ENCODE results near the gene SH3RF3.

Gene SH3RF3

DNA sequence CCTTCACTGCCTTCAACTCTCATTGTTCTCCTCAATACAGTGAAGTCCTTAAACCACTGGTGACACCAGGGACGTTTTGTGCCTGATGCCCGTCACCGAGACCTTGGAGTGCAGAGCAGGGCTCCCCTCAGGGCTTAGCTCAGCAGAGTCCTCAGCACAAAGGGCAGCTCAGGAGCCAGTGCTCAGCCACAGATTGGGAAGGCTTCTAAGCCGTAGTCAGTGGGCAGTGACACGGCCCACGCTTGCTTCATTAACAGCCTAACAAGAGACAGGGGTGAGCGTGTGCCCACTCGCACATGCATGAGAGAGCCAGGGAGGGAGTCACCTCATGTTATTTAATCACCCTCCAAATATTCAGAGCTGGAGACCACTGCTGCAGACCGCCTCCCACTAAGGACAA, 137.5 kb downstream of the SH3RF3 start:
- DNase-seq = peak in 1 of 2 donors; percentile 28

DNA sequence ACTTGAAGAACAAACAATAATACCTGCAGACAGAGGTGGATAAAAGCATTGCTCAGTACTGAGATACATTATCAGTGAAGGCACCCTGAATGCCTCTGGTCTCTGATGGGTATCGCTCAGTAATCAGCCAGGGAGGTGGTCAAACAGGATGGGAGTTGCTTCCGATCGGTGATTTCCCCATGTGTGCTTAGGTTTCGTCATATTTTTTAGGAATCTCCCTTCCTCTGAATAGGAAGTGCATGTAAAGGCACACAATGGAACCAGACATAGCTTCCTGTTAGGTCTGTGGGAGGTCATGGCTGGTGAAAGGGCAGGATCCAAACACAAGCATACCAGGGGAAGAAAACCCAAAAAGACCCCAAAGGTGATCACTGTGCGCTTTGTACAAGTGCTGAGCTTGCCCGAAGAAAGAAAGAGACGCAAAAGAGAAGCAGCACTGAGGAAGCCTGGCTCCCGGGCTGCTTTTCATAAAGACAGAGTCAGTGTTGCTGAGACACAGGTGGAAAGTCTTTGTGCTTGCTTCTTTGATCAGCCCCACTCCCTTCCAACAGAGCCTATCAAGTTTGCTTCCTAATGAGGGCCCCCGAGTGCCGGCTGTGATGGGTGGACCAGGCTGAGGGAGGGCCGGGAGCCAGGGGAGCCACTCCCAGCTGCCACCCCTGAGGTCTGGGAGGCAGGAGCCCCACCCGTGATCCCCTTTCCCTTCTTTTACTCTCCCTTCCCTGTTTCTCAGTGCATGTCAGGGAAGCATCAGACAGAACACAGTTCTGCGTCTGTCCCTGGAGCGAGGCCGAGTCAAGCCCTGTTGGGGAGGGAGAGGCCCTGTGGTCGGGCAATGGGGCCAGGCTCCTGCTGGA, 138.2 kb downstream of the SH3RF3 start:
- DNase-seq = peak; percentile 80 to 85

DNA sequence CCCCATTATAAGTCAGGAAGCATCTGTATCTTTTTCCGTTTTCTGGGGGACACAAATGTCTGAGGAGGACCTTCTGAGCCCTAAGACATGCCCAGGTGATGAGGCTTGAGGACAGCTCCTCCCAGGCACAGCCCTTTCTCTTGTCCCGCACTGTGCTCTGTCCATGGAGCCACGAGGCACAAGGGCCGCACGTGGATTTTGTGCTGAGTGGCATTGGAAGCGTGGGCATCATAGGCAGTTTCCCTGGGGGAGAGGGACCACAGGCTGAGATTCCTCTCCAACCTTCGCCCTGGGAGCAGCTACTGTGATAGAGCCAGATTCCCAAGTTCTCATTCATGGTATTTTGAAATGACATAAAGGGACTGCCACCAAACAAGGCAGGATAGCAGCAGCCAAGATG, 139.9 kb downstream of the SH3RF3 start:
- DNase-seq = no peak

DNA sequence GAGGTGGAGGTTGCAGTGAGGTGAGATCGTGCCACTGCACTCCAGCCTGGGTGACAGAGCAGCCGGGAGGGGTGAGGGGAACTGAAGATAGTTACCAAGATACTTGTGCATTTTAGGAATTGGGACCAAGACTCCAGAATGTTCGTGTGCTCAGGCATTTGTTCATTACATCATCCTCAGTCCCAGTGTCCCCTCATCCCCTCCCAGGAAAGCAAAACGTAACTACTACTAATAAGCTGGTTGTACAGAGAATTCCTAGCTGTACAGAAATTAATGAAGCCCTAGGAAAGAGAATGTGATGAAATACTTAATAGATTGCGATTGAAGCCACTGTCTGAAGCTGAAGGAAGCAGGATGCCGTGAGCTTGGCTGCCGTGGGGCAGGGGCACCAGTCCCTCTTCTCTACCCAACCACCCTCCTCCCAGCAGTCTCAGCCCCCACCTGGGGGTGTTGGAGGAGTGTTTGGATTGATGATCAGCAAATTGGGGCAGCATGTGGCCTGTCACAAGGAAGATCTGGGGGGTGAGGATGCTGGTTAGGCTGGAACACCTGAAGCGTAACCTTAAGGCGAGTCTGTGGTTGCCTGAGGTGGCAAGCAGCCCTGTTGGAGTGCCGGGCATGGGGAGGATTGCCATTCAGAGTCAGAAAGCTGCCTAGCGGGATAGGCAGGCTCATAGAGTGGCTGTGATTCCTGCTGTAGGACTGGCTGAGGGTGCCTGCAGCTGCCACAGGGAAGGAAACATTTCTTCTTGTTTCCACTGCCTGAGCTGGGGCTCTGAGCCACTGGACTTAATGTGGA, 140.9 kb downstream of the SH3RF3 start:
- DNase-seq = no peak

DNA sequence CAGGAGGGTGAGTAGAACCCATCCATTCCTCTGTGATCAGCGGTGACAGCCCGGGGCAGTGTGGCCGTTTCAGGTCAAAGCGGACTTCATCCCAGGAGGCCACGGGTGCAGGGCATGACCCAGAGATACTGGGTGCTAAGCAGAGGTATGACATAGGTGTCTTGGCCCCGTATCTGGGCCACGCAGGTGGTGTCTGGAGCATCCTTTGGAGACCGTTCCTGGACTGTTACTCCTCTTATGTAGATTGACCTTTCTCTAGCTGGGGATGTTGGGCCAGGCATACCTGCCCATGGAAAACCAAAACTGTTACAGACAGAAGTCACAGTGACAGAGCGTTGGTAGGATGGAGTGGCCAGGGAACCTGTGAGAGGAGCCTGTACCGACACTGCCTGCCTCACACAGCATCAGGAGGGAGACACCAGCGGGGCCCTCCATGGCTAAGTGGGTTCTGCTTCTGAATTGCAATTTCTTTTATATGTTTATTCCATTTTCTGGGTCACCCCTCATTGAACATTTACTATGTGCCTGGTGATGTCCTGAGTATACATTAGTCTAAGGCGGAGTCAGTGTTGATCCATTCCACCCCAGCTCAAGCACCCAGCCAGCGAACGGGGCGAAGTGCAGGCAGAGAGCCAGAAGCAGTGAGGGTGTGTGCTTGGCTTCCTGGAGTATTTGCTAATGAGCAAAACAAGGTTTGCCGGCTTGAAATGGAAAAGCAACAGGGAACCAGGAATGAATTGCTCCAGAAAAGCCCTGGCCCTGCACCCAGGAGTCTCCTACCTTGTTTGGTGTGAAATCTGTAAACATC, 141.7 kb downstream of the SH3RF3 start:
- no peak for DNase-seq

DNA sequence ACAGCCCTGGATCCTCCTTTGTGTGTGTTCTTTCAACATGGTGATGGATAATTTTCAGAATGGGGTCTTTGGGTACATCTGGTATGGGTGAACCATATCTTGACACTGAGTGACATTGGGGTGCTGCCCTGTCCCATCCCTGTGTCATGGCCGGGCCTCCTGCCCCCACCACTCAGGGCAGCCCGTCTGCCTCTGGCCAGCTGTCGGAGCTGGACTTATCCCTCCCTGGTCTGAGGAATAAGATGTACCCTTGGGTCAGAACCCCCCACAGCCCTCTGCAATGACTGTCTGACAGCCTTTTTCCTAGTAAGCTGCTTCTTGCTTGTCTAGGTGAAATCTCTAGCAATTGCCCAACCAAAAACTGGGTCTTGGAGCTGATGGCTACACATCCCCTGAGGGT, 142.9 kb downstream of the SH3RF3 start:
- DNase-seq = no peak

DNA sequence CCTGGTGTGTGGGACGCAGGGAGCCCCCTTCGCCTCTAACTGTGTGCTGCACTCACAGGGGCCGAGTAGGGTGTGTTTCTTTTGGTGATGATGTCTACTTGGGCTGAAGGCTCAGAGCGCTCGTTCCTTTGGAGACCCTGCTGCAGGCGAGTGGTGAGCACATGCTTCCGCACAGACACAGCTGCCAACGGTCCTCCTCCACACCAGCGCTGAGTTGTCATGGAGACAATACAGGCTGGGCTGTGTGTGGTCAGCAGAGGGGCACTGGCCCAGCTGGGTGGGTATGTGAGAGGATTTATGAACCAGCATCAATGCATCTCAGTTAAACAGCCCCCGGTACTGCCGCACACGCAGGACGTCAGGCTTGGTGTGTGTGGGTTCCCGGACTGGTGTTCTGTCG, 143.5 kb downstream of the SH3RF3 start:
- no peak for DNase-seq

DNA sequence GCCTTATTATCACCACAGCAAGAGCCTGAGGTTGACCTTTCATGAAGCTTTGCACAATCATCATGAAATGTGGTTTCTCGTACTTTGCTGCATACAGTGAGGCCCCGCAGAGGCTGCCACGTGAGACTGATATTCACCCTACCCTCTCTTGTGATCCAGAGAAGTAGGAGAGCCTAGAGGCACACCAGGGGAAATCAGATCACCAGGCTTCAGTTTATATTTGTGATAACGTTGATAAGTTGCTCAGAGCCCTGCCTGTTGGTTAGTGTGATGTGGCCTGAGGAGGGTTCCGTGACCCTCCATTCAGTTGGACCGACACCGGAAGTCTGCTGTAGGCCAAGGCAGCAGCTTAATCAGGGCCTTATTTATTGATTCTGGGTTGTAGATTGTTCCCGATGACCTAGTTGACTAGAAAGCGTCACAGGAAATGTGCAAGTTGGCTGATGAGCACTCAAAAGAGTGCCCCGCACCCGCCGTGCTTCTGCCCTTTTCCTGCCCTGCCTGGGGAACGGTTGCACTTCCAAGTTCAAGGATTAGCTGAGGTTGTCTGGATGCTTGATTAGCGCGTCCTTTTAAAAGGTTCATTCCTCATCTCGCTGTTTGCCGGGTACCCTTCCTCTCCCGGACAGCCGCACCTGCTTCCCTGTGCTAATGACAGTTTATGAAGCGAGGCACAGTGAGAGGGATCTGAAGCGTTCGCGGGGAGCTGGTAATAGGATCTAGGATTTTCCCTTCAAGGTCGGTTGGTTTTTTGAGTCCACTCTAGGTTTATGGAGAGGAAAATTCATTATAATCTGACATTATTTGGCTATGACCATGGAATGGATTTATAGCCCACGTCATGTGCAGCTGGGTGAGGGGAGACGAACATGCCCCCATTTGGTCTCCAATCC, 146.4 kb downstream of the SH3RF3 start:
- peak; percentile 78 to 81 for DNase-seq

DNA sequence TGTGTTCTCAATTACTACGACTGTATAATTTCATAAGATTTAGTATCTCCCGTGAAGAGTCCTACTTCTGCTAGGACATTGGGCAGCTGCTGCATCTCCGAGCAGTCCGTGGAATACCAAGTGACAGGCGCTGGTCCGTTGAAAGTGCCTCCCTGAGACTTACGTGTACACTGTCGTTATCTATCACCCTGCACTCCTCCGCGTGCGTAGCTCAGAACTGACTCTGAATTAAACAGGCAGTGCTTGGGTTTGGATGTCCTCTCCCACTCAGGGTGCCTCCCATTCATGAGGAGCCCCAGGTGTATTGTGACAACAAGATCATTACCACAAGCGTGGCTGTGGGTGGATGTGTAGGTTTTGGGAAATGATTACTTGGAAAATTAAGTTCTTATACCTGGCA, 148.4 kb downstream of the SH3RF3 start:
- DNase-seq = no peak

DNA sequence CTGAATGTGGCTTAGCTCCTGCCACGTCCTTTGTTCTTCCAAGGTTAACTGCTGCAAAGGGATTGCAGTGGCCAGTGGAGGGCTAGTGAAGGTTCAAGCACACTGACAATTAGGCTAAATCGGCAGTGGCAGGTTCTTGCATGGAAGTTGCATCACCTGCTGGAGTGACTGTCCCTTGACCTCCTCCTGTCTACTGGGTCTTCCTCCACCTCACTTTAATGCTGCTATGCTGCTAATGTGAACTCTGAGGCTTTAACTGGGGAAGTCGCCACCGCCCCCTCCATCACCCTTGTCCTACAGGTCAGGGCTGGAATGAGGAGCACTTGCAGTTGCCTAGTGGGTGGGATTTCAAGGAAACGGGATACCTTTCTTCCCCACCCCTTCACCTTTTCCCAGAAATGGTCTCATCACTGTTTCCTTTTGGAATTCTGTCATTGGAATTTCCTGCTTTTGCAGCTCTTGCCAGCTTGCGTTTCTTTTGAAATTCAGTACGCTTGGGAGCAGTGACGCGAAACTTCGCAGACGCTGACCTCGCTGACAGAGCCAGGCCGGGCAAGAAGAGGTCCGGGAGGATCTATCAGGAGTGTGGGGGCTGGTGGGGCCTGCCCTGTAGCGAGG, 150.3 kb downstream of the SH3RF3 start:
- peak; percentile 22 to 46 for DNase-seq

DNA sequence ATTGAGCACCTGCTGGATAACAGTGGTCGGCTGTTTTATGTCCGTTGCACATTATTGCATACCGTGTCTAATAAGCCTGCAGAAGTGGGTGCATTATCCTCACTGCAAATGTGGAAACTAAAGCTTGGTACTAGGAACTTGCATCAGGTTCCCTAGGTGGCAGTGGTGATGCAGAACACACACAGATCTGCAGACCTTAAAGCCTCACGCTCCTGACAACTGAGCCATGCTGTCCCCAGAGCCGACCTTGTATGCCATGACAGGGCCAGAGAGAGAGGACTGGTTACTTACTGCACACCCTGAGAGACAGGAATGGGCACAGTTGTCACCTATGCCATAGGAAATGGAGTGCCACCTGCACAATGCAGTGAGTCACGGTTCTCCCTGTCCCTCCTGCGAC, 151.8 kb downstream of the SH3RF3 start:
- DNase-seq = no peak

DNA sequence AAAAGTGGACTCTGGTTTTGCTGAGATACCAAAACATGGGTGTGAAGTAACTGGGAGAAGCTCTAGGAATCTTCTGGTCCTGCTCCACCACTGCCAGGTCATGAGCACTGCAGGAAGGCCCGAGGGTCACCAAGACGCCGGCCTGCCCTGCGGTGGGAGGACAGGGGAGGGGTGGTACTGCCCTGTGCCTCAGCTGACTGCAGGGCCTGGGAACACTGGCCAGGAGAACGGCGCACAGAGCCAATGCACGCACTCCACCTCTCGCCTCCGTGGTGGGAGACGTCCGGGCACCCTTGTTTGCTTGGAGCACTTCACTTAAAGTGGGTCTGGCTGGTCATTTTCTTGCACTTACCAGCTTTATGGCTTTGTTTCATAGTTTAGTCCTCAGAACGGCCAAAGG, 153.4 kb downstream of the SH3RF3 start:
- DNase-seq = no peak

DNA sequence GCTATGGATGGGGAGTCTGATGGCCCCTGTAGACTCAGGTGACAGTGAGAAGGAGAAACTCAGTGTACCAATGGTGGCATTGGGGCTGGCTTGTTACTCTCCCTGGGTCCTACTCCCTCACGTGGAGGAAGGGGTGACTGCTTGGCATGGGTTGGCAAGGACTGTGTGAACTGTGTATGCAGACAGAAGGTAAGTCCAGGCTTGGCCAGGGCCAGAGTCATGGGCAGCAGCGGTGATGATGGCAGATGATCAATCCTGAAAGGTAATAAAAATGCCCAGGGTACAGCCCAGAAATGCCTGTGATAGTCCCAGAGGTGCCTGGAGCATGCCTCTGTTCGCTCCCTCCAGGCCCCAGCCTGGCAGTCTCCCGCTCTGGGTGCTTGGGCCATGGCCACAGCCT, 153.9 kb downstream of the SH3RF3 start:
- DNase-seq = no peak

DNA sequence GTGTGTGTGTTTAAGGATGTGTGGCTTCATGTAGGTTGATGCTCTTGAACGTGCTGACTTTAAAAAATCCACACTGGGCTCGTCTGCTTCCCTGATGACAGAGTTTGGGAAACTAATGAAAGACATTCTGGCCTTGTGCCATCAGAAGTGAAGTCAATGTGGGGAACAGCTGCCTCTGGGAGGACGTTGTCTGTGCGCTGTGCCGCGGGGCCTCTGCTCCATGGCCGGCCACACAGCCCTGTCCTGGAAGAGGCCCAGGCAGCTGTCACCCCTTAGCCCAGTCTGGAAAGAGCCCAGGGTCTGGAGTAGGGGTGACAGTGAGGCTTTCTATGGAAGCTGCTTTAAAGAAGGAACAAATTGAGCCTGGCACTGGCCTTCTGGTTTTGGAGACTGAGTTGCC, 155.8 kb downstream of the SH3RF3 start:
- peak; percentile 14 to 38 for DNase-seq

DNA sequence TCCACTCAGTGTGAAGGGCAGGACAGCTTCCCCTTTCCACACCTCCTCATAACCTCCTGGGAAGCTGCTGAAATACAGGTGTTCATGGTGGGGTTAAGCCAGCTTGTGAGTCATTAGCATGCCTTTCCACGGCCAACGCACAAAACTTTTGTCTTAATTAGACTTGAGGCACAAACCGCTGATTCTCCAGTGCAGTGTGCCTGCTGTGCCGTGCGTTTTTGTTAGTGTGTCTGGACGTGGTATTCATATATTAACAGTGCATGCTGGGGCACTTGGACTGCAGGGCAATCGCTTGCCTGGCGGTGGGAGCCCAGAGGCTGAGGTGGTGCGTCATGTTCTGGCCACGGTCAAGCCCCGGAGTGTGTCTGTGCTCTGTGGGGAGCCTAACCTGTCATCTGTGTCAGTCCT, 156.2 kb downstream of the SH3RF3 start:
- no peak for DNase-seq

DNA sequence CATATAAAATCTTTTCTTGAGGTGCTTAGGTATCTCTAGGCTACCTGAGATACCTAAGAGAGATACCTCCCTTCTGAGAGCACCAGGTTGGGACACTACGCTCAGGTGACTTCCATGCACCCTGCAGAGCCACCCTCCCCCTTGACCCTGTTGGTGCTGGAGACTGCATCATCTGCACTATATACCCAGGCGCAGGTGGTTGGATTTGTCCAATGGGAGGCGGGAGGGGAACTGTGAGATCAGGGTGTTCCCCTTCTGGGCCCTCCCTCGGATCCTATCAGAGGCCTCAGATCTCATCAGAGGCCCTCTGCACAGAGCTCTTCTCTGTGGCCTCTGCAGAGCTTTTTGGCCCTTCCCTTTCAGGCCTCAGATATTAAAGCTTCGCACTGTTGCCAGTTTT, 158.4 kb downstream of the SH3RF3 start:
- DNase-seq = no peak

DNA sequence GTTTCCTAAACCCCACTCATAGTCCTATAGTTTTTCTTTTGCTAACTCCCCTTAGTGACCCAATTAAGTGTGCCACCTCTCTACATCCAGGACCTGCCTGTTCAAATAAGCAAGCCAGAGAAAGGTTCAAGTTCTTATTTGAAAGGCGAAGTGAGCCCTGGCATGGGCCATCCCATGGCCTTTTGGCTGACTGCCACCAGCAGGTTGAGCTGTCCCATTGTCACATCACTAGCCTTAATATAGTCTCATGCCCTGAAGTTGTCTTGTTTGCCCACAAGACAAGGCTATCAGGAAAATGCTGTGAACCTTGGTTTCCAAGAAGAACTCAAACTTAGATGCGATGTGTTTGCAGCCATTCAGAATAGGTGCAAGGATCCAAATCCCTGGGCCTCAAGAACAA, 158.8 kb downstream of the SH3RF3 start:
- DNase-seq = no peak

DNA sequence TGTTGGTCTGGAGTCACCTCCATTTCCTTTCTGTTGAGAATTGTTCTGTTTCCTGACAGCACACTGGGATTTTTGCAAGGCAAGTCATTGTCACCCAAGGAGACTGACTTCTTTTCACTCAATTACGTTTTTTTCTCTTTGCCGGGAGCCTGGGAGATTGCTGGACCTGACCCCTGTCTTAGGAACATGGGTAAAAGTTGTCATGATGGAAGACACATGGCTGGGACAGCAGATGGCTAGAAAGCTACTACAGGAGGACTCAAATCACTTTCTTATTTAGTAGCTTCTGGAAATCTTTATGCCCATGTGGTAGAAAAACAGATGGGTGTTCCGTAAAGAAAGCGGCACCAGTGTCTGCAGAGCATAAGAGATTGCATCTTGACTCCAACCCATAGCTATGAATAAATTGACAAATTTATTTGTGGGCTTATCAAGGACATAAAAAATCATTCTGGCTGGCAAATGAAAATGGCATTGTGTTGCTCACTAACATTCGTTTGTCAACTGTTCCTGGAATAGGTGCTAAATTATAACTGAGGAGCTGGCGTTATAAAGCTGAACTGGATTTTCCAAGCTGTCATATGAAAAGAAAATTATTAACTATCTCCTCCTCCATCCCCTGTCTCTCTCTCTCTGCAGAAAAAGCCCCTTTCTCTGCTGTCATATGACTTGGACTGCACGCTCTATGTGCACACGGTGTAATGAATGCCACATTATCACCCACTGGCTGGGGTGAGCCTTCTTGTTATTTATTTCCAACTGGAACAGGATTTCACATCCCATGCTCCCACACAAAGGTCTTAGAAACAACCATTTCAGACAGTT, 159.8 kb downstream of the SH3RF3 start:
- no peak for DNase-seq

DNA sequence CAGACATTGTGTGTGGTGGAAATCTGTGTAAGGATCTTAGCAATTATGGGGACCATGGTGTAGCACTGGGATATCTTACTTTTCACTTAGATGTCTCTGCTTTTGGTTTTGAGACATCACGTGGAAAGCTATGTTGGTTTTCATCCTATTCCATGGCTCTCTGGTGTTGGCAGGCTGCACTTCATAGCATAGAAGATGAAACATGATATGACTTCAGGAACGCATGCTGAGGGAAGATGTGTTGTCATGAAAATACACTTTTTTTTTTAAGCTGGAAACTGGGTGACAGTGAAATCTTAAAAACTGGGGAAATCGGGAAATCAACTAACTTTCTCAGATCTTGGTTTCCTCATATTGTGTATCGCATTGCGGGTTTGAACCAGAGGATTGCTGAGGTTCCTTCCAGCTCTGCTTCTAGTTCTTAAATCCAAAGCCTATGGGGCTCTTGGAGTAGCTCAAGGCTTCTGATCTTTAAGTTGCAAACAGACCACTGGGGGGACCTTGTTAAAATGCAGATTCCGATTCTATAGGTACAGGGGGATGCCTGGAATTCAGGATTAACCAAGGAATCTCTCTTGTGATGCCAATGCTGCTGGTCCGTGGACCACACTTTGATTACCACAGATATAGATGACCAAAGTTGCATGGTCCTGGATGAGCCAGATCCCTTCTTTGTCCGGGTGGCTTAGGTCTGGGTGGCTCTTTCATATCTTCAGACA, 160.7 kb downstream of the SH3RF3 start:
- DNase-seq = no peak

Data from inflammatory macrophage (primary cell).